CD14-positive monocyte (primary cell): ENCODE data around the gene EXOC6B. TPM values are rescaled to one million over a fixed set of nuclear protein-coding genes. Genes with fewer than 3 reads are reported as not detected.

Source experiments
- DNase-seq, 3 donors: peaks; one replicate each; pipeline ENCODE4 v3.0.0-alpha.2; 2011 to 2022
- H2AFZ ChIP-seq: 2 replicates; pipeline ENCODE4 v1.6.0; 2012; ENCODE audit warnings: mild to moderate bottlenecking, low read depth, low read length, inconsistent platforms; ENCODE audit not compliant: insufficient read depth, poor library complexity, severe bottlenecking
- H3K27ac ChIP-seq, 2 donors: 1 replicate in 1 of 2; 2 replicates in 1 of 2; pipeline ENCODE4 v1.5.1; 2012 to 2013; ENCODE audit warnings: low read length in 2 of 2, control low read depth in 1 of 2, inconsistent platforms in 1 of 2, low read depth in 1 of 2, mild to moderate bottlenecking in 1 of 2
- H3K27me3 ChIP-seq, 2 donors: one replicate each; pipeline versions ENCODE4 v1.6.0 to v1.6.1; 2011 to 2013; ENCODE audit warnings: low read length in 2 of 2; ENCODE audit not compliant: control insufficient read depth in 2 of 2, insufficient read depth in 2 of 2
- H3K36me3 ChIP-seq, 2 donors: replicated peaks in 1 of 2; 1 replicate in 1 of 2; 2 replicates in 1 of 2; pipeline versions ENCODE4 v1.5.1 to v1.6.1; 2012 to 2013; ENCODE audit warnings: low read length in 2 of 2, control low read depth in 1 of 2, inconsistent platforms in 1 of 2, mild to moderate bottlenecking in 1 of 2; ENCODE audit not compliant: insufficient read depth in 2 of 2, control insufficient read depth in 1 of 2
- H3K4me1 ChIP-seq, 2 donors: 1 replicate in 1 of 2; 2 replicates in 1 of 2; pipeline versions ENCODE4 v1.5.1 to v1.6.1; 2012 to 2013; ENCODE audit warnings: low read length in 2 of 2, control low read depth in 1 of 2, inconsistent platforms in 1 of 2, mild to moderate bottlenecking in 1 of 2, moderate library complexity in 1 of 2; ENCODE audit not compliant: insufficient read depth in 2 of 2, control insufficient read depth in 1 of 2
- H3K4me2 ChIP-seq: replicated peaks from 2 replicates; pipeline ENCODE3; 2012; ENCODE audit warnings: low read length, moderate library complexity, mild to moderate bottlenecking; ENCODE audit not compliant: poor library complexity, severe bottlenecking; ENCODE audit errors: extremely low read depth
- H3K4me3 ChIP-seq, 3 experiments: fragments of 200-600 bp in 1 of 3; sonication (generic) in 1 of 3; replicated peaks in 1 of 3; 1 replicate in 2 of 3; 2 replicates in 1 of 3; pipeline ENCODE4 v1.5.1; 2011 to 2013; ENCODE audit warnings: low read length in 3 of 3, mild to moderate bottlenecking in 3 of 3, control low read depth in 2 of 3, low read depth in 2 of 3, inconsistent platforms in 1 of 3, moderate library complexity in 1 of 3
- H3K79me2 ChIP-seq: 2 replicates; pipeline ENCODE4 v1.6.0; 2012; ENCODE audit warnings: mild to moderate bottlenecking, control low read depth, inconsistent platforms, low read length, moderate library complexity; ENCODE audit not compliant: insufficient read depth
- H3K9ac ChIP-seq: 2 replicates; pipeline ENCODE4 v1.6.0; 2017; ENCODE audit warnings: low read length, mild to moderate bottlenecking; ENCODE audit not compliant: insufficient read depth, poor library complexity, severe bottlenecking
- H3K9me3 ChIP-seq, 2 donors: replicated peaks in 1 of 2; 1 replicate in 1 of 2; 2 replicates in 1 of 2; pipeline versions ENCODE4 v1.5.1 to v1.6.1; 2012 to 2013; ENCODE audit warnings: low read length in 2 of 2, control low read depth in 1 of 2; ENCODE audit not compliant: control insufficient read depth in 1 of 2, insufficient read depth in 1 of 2
- H4K20me1 ChIP-seq: 2 replicates; pipeline ENCODE4 v1.6.0; 2012; ENCODE audit warnings: mild to moderate bottlenecking, low read length, control low read depth, moderate library complexity; ENCODE audit not compliant: insufficient read depth
- H3K27ac Mint-ChIP-seq, 7 donors: one replicate each; pipeline ENCODE4 v1.8.0; 2020; ENCODE audit warnings: mild to moderate bottlenecking in 7 of 7, mixed read lengths in 7 of 7, moderate library complexity in 6 of 7, inconsistent platforms in 2 of 7
- H3K27me3 Mint-ChIP-seq, 3 donors: one replicate each; pipeline ENCODE4 v1.8.0; 2021 to 2022; ENCODE audit warnings: low read depth in 3 of 3, mild to moderate bottlenecking in 3 of 3, mixed read lengths in 3 of 3, moderate library complexity in 3 of 3, inconsistent platforms in 1 of 3
- H3K36me3 Mint-ChIP-seq, 2 donors: one replicate each; pipeline ENCODE4 v1.8.0; 2020; ENCODE audit warnings: mixed read lengths in 2 of 2, inconsistent platforms in 1 of 2, mild to moderate bottlenecking in 1 of 2
- H3K4me1 Mint-ChIP-seq: one replicate; pipeline ENCODE4 v1.8.0; 2020; ENCODE audit warnings: mild to moderate bottlenecking, mixed read lengths
- H3K4me3 Mint-ChIP-seq, 2 donors: one replicate each; pipeline ENCODE4 v1.8.0; 2020; ENCODE audit warnings: mild to moderate bottlenecking in 2 of 2, mixed read lengths in 2 of 2, moderate library complexity in 1 of 2
- H3K9me3 Mint-ChIP-seq, 7 donors: one replicate each; pipeline ENCODE4 v1.8.0; 2020 to 2022; ENCODE audit warnings: mixed read lengths in 7 of 7, mild to moderate bottlenecking in 6 of 7, moderate library complexity in 6 of 7, inconsistent platforms in 2 of 7
- WGBS: methylation state at CpG from one replicate; pipeline ENCODE4 v1.1.5; 2013; ENCODE audit warnings: missing lambda C conversion rate; ENCODE audit not compliant: insufficient coverage; 5-methylcytosine and 5-hydroxymethylcytosine counted together
- intact Hi-C, 2 donors: fragments of 100-400 bp; cut with micrococcal nuclease; formaldehyde crosslinking; loops; one replicate each; pipeline versions ENCODE4 v1.15.0 to v1.15.1; 2023
- polyA plus RNA-seq, 3 donors: library from polyadenylated mRNA; depleted of rRNA in 1 of 3; unstranded in 2 of 3; stranded (reverse) in 1 of 3; fragments of 300-500 nt in 2 of 3; fragments of >200 nt in 1 of 3; fragmentation: Illumina TruSeq in 2 of 3; gene quantifications; 1 replicate in 2 of 3; 2 replicates in 1 of 3; pipeline ENCODE4 v1.2.3, GENCODE V29; 2012 to 2021
- TF ChIP-seq, protein P1 (sequence below): fragments of 200-600 bp; IDR thresholded peaks from one replicate; pipeline ENCODE4 v1.8.0; 2022; ENCODE audit warnings: antibody characterized with exemption, mild to moderate bottlenecking

EXOC6B gene
- polyA plus RNA-seq, 3 donors, result 1.8 to 2.8 (median 2.1) TPM

DNA sequence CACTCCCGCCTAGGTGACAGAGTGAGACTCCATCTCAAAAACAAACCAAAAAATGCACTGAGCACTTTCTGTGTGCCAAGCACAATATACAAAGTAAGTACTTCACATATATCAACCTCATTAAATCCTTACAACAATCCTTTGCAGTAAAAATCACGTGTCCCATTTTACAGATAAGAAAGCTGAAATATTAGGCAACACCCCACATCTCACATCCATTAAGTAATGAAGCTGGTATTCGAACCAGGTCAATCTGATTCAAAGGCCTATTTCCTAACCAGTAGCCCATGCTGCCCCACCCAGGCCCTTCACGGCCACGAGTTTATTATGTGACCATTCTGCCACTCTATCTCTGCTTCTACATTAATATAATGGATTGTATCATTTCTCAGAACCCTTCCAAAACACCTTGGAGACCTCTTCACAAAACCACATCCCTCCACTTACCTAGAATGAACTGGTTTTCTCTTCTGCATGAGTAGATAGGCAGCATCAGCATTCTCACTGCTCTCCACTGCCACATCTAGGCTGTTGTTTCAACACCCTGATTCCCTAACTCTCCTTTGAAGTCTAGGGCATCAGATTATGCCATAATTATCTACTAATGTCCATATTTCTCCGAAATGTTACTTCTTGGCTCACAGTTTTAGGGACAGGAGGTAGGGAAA is 3.1 kb upstream of the EXOC6B start:
- intact Hi-C loops, result no loop called here
- Mint-ChIP-seq H3K27me3 (peaks cover 22 to 41% (median 36%) of the 10 kb centered on the region in 3 donors), H3K4me1 (peaks cover 16% of the 10 kb centered on the region), H3K27ac (no peak overlapping the region), H3K36me3 (peaks cover 0 to 3% of the 10 kb centered on the region in 2 donors), H3K4me3 (no peak overlapping the region), H3K9me3 (peaks cover 0 to 3% (median 0%) of the 10 kb centered on the region in 7 donors)
- H3K27ac ChIP-seq, result no peak overlapping the region
- no peak for DNase-seq
- peaks cover 4% of the 10 kb centered on the region for H4K20me1 ChIP-seq
- WGBS, result 90% methylated on average over 2 of the region's 6 CpGs
- no peaks in the 10 kb centered on the region for H3K36me3 ChIP-seq
- TF ChIP-seq, protein P1, sequence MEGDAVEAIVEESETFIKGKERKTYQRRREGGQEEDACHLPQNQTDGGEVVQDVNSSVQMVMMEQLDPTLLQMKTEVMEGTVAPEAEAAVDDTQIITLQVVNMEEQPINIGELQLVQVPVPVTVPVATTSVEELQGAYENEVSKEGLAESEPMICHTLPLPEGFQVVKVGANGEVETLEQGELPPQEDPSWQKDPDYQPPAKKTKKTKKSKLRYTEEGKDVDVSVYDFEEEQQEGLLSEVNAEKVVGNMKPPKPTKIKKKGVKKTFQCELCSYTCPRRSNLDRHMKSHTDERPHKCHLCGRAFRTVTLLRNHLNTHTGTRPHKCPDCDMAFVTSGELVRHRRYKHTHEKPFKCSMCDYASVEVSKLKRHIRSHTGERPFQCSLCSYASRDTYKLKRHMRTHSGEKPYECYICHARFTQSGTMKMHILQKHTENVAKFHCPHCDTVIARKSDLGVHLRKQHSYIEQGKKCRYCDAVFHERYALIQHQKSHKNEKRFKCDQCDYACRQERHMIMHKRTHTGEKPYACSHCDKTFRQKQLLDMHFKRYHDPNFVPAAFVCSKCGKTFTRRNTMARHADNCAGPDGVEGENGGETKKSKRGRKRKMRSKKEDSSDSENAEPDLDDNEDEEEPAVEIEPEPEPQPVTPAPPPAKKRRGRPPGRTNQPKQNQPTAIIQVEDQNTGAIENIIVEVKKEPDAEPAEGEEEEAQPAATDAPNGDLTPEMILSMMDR, result no peak
- peaks cover 6 to 16% of the 10 kb centered on the region in 2 donors for H3K27me3 ChIP-seq
- no peak overlapping the region for H3K4me3 ChIP-seq
- H3K79me2 ChIP-seq, result peaks cover 3% of the 10 kb centered on the region
- H3K4me2 ChIP-seq, result no peak overlapping the region
- no peak overlapping the region for H2AFZ ChIP-seq
- H3K9ac ChIP-seq, result no peak overlapping the region
- H3K9me3 ChIP-seq, result no peaks in the 10 kb centered on the region
- H3K4me1 ChIP-seq, result peaks cover 11% of the 10 kb centered on the region in 2 donors

DNA sequence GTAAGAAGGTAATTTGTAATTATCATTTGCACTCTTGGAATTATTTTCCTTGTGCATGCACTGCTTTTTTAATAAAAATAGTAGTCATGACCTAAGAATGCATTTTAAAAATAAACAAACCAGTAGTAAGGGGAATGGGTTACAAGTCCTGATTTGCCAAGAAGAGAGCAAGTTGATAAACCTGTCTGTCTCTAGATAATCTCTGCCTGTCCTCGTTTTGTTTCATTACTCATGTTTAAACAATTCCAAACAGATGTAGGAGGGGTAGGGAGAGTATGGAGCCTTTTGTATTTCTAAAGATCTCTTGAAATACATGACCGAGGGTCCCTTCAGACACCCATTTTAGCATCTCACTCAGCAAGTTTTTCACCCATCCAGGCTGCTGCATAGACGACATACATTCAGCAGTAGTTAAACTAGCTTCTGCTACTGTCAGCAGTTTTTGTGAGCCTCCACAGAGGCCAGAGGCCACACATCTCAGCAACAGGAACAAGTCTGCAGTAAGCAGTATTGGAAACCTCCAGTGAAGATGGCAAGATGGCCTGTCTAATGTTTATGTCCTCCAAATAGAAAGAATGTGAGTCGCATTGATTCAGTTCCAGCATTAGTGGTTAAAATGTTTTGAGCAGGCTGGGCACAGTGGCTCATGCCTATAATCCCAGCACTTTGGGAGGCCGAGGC is 2.3 kb upstream of the EXOC6B start:
- Mint-ChIP-seq H3K9me3 (peaks cover 0 to 3% (median 0%) of the 10 kb centered on the region in 7 donors), H3K27me3 (peaks cover 18 to 35% (median 34%) of the 10 kb centered on the region in 3 donors), H3K36me3 (peaks cover 0 to 3% of the 10 kb centered on the region in 2 donors), H3K4me1 (peaks cover 18% of the 10 kb centered on the region), H3K27ac (no peak overlapping the region), H3K4me3 (no peak overlapping the region)
- TF ChIP-seq, protein P1, result no peak
- no peak overlapping the region for H3K27ac ChIP-seq
- H3K27me3 ChIP-seq, result peaks cover 6 to 16% of the 10 kb centered on the region in 2 donors
- peaks cover 3% of the 10 kb centered on the region for H3K79me2 ChIP-seq
- WGBS, result 86% methylated on average over 2 of the region's 5 CpGs
- no peaks in the 10 kb centered on the region for H3K36me3 ChIP-seq
- no peak overlapping the region for H3K9ac ChIP-seq
- no peaks in the 10 kb centered on the region for H3K9me3 ChIP-seq
- intact Hi-C loops, result no loop called here
- H3K4me1 ChIP-seq, result peaks cover 11% of the 10 kb centered on the region in 2 donors
- no peak for DNase-seq
- no peak overlapping the region for H3K4me3 ChIP-seq
- H4K20me1 ChIP-seq, result peaks cover 4% of the 10 kb centered on the region
- H3K4me2 ChIP-seq, result no peak overlapping the region
- H2AFZ ChIP-seq, result no peak overlapping the region
